ENCODE data around the gene CEBPZ.

The CEBPZ gene

DNA sequence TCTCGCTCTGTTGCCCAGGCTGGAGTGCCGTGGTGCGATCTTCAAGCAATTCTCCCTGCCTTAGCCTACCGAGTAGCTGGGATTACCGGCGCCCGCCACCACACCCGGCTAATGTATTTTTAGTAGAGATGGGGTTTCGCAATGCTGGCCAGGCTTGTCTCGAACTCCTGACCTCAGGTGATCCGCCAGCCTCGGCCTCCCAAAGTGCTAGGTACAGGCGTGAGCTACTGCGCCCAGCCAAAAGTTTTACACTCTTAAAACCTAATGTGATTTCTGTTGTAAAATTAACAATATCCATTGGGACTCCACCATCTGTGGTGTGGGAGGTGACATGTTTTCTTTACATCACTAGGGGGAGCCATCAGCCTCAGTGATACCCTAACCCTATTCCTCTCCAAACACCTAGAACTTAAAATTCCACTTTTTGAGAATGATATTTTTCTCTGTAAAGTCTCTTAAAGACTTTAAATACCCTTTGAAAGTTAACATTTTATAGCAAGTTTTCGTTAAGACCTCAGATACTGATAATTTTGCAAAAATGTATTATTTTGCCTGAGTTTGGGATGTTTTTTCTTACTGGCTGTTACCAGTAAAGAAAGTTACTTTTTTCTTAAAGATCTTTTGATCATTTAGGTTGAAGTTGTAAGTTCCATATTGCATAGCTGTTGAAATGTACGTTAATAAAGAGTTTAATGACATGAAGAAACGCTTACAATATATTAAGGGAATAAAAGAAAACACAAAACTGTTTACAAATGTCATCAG lies 63.0 kb downstream of the CEBPZ start:
- DNase-seq: peak; percentile 22

DNA sequence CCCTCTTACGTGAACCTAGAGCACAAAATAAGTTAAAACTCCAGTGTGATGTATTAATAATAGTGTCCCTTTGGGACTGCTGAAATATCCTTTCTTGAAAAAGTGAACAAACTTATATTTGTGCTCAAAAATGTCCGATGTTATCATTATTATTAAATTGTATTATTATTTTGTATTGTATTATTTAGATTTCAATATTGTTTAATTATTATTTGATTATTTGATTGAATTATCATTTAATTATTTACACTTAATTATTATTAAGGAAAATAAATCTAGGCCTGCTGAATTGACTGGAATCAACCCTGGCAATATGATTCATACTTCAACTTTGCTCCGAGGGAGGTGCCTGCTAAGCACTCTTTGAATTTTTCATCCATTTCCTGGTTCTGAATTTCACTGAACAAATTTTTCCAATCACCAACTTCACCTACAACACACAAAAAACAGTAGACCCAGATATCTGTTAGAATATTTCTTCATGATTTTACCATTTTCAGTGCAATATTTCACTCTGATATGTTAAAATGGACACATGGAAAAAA lies 63.7 kb downstream of the CEBPZ start:
- DNase-seq: no peak

DNA sequence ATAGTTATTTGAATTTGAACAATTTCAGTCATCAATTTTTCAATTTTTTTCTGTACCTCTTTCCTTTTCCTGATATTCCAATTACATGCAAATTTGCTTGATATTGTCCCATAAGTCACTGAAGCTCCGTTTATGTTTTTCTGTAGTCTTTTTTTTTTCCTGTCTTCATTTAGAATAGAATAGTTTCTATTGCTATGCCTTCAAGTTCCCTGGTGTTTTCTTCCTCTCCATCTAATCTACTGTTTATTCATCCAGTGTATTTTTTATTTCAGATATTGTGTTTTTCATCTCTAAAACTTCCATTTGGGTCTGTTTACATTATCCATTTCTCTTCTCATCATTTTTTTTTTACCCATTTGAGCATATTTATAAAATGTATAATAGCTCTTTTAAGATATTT lies 66.6 kb downstream of the CEBPZ start:
- DNase-seq: no peak

DNA sequence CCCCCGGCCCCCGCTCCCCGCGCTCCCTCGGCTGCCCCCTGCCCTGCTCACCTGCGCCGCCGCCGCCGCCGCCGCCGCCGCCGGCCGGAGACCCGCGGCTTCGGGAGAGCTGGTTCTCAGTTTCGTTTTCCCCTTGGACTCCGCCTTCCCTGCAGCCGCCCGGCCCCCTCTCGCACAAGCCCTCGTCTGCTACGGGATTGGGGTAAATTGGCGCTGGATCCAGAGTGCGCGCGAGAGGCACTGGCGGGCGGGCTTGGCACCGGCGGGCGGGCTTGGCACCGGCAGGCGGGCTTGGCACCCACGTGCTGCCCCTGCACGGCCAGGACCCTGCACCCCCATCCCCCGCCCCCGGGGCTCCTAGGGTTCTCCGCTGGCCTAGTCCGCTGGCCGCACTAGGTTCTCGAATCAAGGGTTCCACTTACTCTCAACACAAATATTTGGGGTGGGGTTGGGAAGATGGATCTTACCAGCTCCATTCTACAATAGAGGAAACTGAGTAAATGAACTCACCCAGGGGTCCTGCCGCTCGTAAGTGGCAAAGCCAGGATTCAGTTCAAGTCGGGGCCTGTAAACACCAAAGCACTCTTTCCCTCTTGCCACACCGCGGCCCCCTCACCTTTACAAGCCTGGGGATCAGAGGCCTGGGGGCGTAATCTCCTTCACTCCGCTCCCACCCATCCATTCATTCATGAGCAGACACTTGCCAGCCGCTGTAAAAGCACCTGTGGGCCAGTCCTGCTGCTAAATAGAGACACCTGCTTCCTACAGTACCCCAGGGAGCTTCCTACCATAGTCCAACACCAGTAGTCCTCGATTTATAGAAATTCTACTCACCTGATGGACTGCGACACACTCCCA lies 74.3 kb downstream of the CEBPZ start, which contains the start of gene EIF2AK2:
Gene EIF2AK2, minus strand, starts transcription at position 124 of the 858 bp plus-strand sequence. CDS start 9,174 bp downstream, outside the sequence.
- peak; percentile 82 for DNase-seq

DNA sequence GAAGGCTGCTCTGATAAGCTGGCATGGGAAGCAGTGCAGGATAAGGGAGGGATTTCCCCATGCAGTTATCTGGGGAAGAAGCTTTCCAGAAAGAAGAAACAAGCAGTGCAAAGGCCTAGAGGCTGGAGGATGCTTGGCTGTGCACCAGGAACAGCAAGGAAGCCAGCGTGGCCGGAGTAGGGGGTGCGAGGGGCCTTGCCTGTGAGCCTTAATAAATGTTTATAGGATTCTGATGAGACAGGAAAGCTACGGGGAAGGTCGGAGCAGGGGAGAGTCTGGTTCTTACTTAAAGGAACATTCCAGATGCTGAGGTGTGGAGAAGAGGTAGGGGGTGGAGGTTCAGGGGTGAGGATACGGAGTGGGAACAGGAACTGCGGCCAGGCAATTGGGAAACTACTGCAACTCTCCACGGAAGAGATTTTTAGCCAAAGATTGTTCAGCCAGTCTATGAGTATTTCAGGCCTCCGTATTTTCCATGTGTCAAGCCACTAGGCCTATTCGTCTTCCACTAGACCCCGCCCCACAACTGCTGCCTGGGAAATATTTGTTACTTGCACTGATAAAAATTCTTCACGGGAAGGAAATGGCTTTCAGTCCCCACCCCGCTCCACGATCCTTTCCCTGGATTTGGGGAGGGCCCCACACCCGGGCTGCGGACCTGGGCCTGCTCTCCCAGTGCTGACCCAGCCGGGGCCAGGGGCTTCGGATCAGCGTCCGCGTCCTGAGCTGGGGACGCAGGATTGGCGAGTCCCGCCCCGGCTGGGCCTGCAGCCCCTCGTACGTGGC lies 75.1 kb downstream of the CEBPZ start:
- peak; percentile 51 for DNase-seq

DNA sequence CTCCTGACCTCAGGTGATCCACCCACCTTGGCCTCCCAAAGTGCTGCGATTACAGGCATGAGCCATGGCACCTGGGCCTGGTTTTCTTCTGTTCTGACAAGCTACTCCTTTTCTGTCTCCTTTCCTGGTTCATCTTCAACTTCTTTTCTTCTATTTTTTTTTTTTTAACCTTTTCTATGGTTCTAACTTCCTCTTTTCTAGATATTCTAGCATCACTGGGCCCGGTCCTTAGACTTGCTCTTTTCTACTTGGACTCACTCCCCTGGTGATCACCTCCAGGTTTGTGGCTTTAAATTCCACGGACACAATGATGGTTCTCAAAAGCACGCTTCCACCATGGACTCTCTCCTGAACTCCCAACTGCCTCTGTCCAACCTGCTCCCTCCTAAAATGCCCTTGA lies 76.6 kb downstream of the CEBPZ start:
- DNase-seq: no peak

DNA sequence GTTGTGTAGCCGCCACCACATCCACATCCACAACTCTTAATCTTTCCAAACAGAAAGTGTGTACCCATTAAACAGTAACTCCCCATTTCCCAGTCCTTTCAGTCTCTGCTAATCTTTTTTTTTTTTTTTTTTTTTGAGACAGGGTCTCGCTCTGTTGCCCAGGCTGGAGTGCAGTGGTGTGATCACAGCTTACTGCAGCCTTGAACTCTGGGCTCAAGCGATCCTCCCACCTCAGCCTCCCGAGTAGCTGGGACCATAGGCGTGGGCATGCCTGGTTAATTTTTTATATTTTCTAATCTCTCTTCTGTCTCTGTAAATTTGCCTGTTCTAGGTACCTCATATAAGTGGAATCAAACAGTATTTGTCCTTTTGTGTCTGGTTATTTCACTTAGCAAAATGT lies 78.2 kb downstream of the CEBPZ start:
- no peak for DNase-seq
